Cardiac muscle cell (in vitro differentiated cells and primary cell): ENCODE results near the gene RFXAP. TPM values are rescaled to one million over a fixed set of nuclear protein-coding genes. Genes with fewer than 3 reads are reported as not detected.
A peak's percentile ranks its signal among the peaks of the same experiment; 100 is the strongest.

ENCODE experiments used
- DNase-seq, 2 donors: peaks; one replicate each; pipeline versions ENCODE4 v3.0.0 to v3.0.0-alpha.2; 2010 to 2017; ENCODE audit warnings: low read depth in 1 of 2, low spot score in 1 of 2
- H3K27ac ChIP-seq: fragments of 200-600 bp; sonication (generic); 2 replicates; pipeline ENCODE4 v1.5.1; 2016
- H3K27me3 ChIP-seq: fragments of 200-600 bp; sonication (generic); 2 replicates; pipeline ENCODE4 v1.6.0; 2016; ENCODE audit warnings: control low read depth
- H3K36me3 ChIP-seq: fragments of 200-600 bp; sonication (generic); 2 replicates; pipeline ENCODE4 v1.5.1; 2016; ENCODE audit warnings: control low read depth
- H3K4me1 ChIP-seq: fragments of 200-600 bp; sonication (generic); 2 replicates; pipeline ENCODE4 v1.8.1; 2017; ENCODE audit warnings: low read depth, mild to moderate bottlenecking, mixed run types
- H3K4me3 ChIP-seq: fragments of 200-600 bp; sonication (generic); 2 replicates; pipeline ENCODE4 v1.5.1; 2016; ENCODE audit warnings: mild to moderate bottlenecking
- H3K9me3 ChIP-seq: fragments of 200-600 bp; sonication (generic); 2 replicates; pipeline ENCODE4 v1.5.1; 2017; ENCODE audit warnings: low read depth, mild to moderate bottlenecking, control low read depth
- CTCF ChIP-seq: IDR thresholded peaks from 2 replicates; pipeline ENCODE4 v1.5.1; 2012; ENCODE audit warnings: low read depth, mild to moderate bottlenecking, low read length
- polyA plus RNA-seq: library from polyadenylated mRNA; unstranded; fragments of >200 nt; fragmentation: Nextera tagmentation; extraction: Ambion mirVana; gene quantifications from 2 replicates; pipeline ENCODE4 v1.2.1, GENCODE V29; 2016
- total RNA-seq: library from RNA; depleted of rRNA; stranded (reverse); fragments of >200 nt; gene quantifications from 2 replicates; pipeline ENCODE4 v1.2.3, GENCODE V29; 2016

RFXAP gene
- total and polyA plus RNA-seq, 2 experiments from 2014 or later = 10.5 TPM

- no peaks in the 10 kb centered on the region for H3K36me3 ChIP-seq
- TF ChIP-seq CTCF = no peak
- no peak overlapping the region for H3K4me3 ChIP-seq
- no peaks in the 10 kb centered on the region for H3K27me3 ChIP-seq
- H3K27ac ChIP-seq = no peak overlapping the region
- DNase-seq = no peak
- H3K9me3 ChIP-seq = no peaks in the 10 kb centered on the region
- no peaks in the 10 kb centered on the region for H3K4me1 ChIP-seq
Observed at GRCh38 chr13:36804588-36804987, 14.4 kb upstream of the RFXAP start.

GRCh38 chr13:36806102-36806501, 12.9 kb upstream of the RFXAP start:
- H3K4me1 ChIP-seq = no peaks in the 10 kb centered on the region
- H3K4me3 ChIP-seq = no peak overlapping the region
- no peaks in the 10 kb centered on the region for H3K36me3 ChIP-seq
- no peak for TF ChIP-seq CTCF
- H3K9me3 ChIP-seq = no peaks in the 10 kb centered on the region
- H3K27me3 ChIP-seq = no peaks in the 10 kb centered on the region
- no peak overlapping the region for H3K27ac ChIP-seq
- DNase-seq = no peak

GRCh38 chr13:36807616-36808015, 11.4 kb upstream of the RFXAP start:
- no peak for TF ChIP-seq CTCF
- H3K9me3 ChIP-seq = no peaks in the 10 kb centered on the region

GRCh38 chr13:36813225-36813624, 5.8 kb upstream of the RFXAP start:
- H3K4me3 ChIP-seq = no peak overlapping the region
- no peaks in the 10 kb centered on the region for H3K9me3 ChIP-seq
- DNase-seq = no peak
- H3K36me3 ChIP-seq = no peaks in the 10 kb centered on the region
- no peak for TF ChIP-seq CTCF
- H3K27me3 ChIP-seq = no peaks in the 10 kb centered on the region
- no peak overlapping the region for H3K27ac ChIP-seq
- no peaks in the 10 kb centered on the region for H3K4me1 ChIP-seq

More at GRCh38 chr13:36807616-36808015, 11.4 kb upstream of the RFXAP start:
- no peak overlapping the region for H3K4me3 ChIP-seq
- no peaks in the 10 kb centered on the region for H3K36me3 ChIP-seq
- H3K27ac ChIP-seq = no peak overlapping the region
- H3K4me1 ChIP-seq = no peaks in the 10 kb centered on the region
- H3K27me3 ChIP-seq = no peaks in the 10 kb centered on the region
- no peak for DNase-seq

- DNase-seq = peak; percentile 21 to 57
- no peaks in the 10 kb centered on the region for H3K4me1 ChIP-seq
- H3K9me3 ChIP-seq = no peaks in the 10 kb centered on the region
- no peak overlapping the region for H3K4me3 ChIP-seq
- H3K27me3 ChIP-seq = no peaks in the 10 kb centered on the region
- no peak for TF ChIP-seq CTCF
- H3K36me3 ChIP-seq = no peaks in the 10 kb centered on the region
- H3K27ac ChIP-seq = no peak overlapping the region
Observed at GRCh38 chr13:36814465-36814864, 4.6 kb upstream of the RFXAP start.

GRCh38 chr13:36815062-36815461, 4.0 kb upstream of the RFXAP start:
- no peak overlapping the region for H3K4me3 ChIP-seq
- H3K4me1 ChIP-seq = peaks cover 2% of the 10 kb centered on the region
- no peak overlapping the region for H3K27ac ChIP-seq
- H3K36me3 ChIP-seq = no peaks in the 10 kb centered on the region
- H3K27me3 ChIP-seq = no peaks in the 10 kb centered on the region
- peak; percentile 30 for TF ChIP-seq CTCF
- DNase-seq = no peak
- no peaks in the 10 kb centered on the region for H3K9me3 ChIP-seq
